Measurements from ENCODE around the gene ERO1B.

- no peak for TF ChIP-seq YY1 (IDR thresholded peaks at IDR 0.05; ENCODE audit: low read depth)
- TF ChIP-seq REST (IDR thresholded peaks at IDR 0.05; ENCODE audit: low read depth) = no peak
- TF ChIP-seq EP300 (IDR thresholded peaks at IDR 0.05; ENCODE audit: borderline replicate concordance) = no peak
- no peak for TF ChIP-seq TAF1 (IDR thresholded peaks at IDR 0.05; ENCODE audit: low read depth)
- no peak for TF ChIP-seq MAX (IDR thresholded peaks at IDR 0.05)
- TF ChIP-seq EGR1 (IDR thresholded peaks at IDR 0.05) = no peak
- no peak for TF ChIP-seq CREB1 (IDR thresholded peaks at IDR 0.05; ENCODE audit: low read depth)
- no peak for TF ChIP-seq RAD21 (IDR thresholded peaks at IDR 0.05; ENCODE audit: low read depth)
- TF ChIP-seq CEBPB (IDR thresholded peaks at IDR 0.05) = no peak
- no peak for TF ChIP-seq FOXM1 (IDR thresholded peaks at IDR 0.05; ENCODE audit: borderline replicate concordance, low read depth)
- no peak for TF ChIP-seq ZBTB7A (IDR thresholded peaks at IDR 0.05; ENCODE audit: low read depth)
Observed at GRCh38 chr1:236315518-236315917, 33.8 kb upstream of the ERO1B start.

Measured in Ishikawa (cell line).